Transverse colon (tissue), 4 donors: Measurements from ENCODE around the gene SOX5. TPM values are rescaled to one million over a fixed set of nuclear protein-coding genes. Genes with fewer than 3 reads are reported as not detected.

Experiments
- DNase-seq: peaks from one replicate; pipeline ENCODE4 v3.0.0-alpha.2; 2019
- H3K27ac ChIP-seq, 4 donors: fragments of 200-600 bp; sonication (generic); 2 replicates each; pipeline ENCODE4 v1.5.1; 2016 to 2018; ENCODE audit warnings: inconsistent platforms in 4 of 4
- H3K27me3 ChIP-seq: fragments of 200-600 bp; sonication (generic); 2 replicates; pipeline ENCODE4 v1.5.1; 2017; ENCODE audit warnings: inconsistent platforms
- H3K36me3 ChIP-seq, 4 donors: fragments of 200-600 bp; sonication (generic); 2 replicates each; pipeline ENCODE4 v1.5.1; 2017 to 2019; ENCODE audit warnings: inconsistent platforms in 4 of 4
- H3K4me1 ChIP-seq, 4 donors: fragments of 200-600 bp; sonication (generic); 2 replicates each; pipeline ENCODE4 v1.5.1; 2017 to 2020; ENCODE audit warnings: inconsistent platforms in 4 of 4
- H3K4me3 ChIP-seq, 4 donors: fragments of 200-600 bp; sonication (generic); 1 replicate in 1 of 4; 2 replicates in 3 of 4; pipeline versions ENCODE4 v1.5.1 to v1.6.1; 2017 to 2019; ENCODE audit warnings: inconsistent platforms in 4 of 4
- H3K9me3 ChIP-seq, 2 donors: fragments of 200-600 bp; sonication (generic); 2 replicates each; pipeline ENCODE4 v1.5.1; 2017 to 2019; ENCODE audit warnings: inconsistent platforms in 2 of 2
- EP300 ChIP-seq: sonication (generic); formaldehyde crosslinking; IDR thresholded peaks from one replicate; pipeline ENCODE4 v1.6.1; 2017; ENCODE audit warnings: antibody characterized with exemption, low read depth
- POLR2A ChIP-seq: fragments of 450-650 bp; IDR thresholded peaks from one replicate; pipeline ENCODE4 v1.6.1; 2016; ENCODE audit warnings: antibody characterized with exemption, mild to moderate bottlenecking, moderate library complexity
- POLR2AphosphoS5 ChIP-seq, 3 donors: sonication (generic); formaldehyde crosslinking; IDR thresholded peaks; one replicate each; pipeline ENCODE4 v1.6.1; 2016; ENCODE audit warnings: antibody characterized with exemption in 3 of 3
- WGBS, 2 donors: methylation state at CpG; one replicate each; pipeline ENCODE4 v1.1.5; 2018; ENCODE audit warnings: low coverage in 1 of 2; 5-methylcytosine and 5-hydroxymethylcytosine counted together
- in situ Hi-C, 4 donors: fragments of 200-750 bp; cut with MboI; loops; one replicate each; pipeline versions ENCODE4 v1.15.0 to v1.15.1; 2017; ENCODE audit warnings: low sequenced_read_pairs in 3 of 4, low pct_ligation_motif_present in 1 of 4, low pct_unique_long_range_greater_than_20kb in 1 of 4
- intact Hi-C: fragments of 100-400 bp; cut with DNase I; formaldehyde crosslinking; loops from one replicate; pipeline ENCODE4 v1.15.1; 2023; ENCODE audit warnings: low total_unique reads
- total RNA-seq, 4 donors: library from RNA; depleted of rRNA; stranded (reverse); fragments of >200 nt; gene quantifications; one replicate each; pipeline ENCODE4 v1.1.0, GENCODE V29; 2016
- TF ChIP-seq, protein P1 (sequence below), 5 experiments: fragments of 200-600 bp in 3 of 5; fragments of 450-650 bp in 2 of 5; sonication (generic) in 3 of 5; IDR thresholded peaks; 1 replicate in 2 of 5; 2 replicates in 3 of 5; pipeline ENCODE4 v1.5.1; 2016 to 2017; ENCODE audit warnings: antibody characterized with exemption in 5 of 5, inconsistent platforms in 3 of 5, mild to moderate bottlenecking in 2 of 5, moderate library complexity in 1 of 5

The SOX5 gene
- total RNA-seq, 4 donors from 2014 or later, result 1.00 to 9.8 (median 3.2) TPM

DNA sequence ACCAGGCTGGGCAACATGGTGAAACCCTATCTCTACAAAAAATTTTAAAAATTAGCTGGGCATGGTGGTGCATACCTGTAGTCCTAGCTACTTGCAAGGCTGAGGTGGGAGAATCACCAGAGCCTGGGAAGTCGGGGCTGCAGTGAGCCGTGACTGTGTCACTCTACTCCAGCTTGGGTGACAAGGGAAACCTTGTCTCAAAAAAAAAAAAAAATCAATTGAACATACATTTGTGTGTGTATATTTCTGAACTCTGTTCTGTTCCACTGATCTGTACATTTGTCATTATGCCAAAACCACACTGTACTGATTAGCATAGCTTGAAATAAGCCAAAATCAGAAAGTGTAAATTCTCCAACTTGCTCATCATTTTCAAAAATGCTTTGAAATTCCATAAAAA is 254.6 kb downstream of the SOX5 start:
- no peaks in the 10 kb centered on the region for H3K9me3 ChIP-seq
- TF ChIP-seq POLR2AphosphoS5 (IDR thresholded peaks at IDR 0.05), result no peak
- TF ChIP-seq EP300, result no peak
- TF ChIP-seq, protein P1, sequence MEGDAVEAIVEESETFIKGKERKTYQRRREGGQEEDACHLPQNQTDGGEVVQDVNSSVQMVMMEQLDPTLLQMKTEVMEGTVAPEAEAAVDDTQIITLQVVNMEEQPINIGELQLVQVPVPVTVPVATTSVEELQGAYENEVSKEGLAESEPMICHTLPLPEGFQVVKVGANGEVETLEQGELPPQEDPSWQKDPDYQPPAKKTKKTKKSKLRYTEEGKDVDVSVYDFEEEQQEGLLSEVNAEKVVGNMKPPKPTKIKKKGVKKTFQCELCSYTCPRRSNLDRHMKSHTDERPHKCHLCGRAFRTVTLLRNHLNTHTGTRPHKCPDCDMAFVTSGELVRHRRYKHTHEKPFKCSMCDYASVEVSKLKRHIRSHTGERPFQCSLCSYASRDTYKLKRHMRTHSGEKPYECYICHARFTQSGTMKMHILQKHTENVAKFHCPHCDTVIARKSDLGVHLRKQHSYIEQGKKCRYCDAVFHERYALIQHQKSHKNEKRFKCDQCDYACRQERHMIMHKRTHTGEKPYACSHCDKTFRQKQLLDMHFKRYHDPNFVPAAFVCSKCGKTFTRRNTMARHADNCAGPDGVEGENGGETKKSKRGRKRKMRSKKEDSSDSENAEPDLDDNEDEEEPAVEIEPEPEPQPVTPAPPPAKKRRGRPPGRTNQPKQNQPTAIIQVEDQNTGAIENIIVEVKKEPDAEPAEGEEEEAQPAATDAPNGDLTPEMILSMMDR (IDR thresholded peaks at IDR 0.05), result no peak
- TF ChIP-seq POLR2A, result no peak
- in situ Hi-C loops, result no loop called here
- H3K4me1 ChIP-seq, result no peaks in the 10 kb centered on the region
- 95% methylated on average over 2 of the region's 2 CpGs; no CpG with 5 or more reads in 1 of the 2 donors for WGBS, 2 donors
- no peak for DNase-seq
- H3K27me3 ChIP-seq, result no peaks in the 10 kb centered on the region
- no peak overlapping the region for H3K27ac ChIP-seq
- no peak overlapping the region for H3K4me3 ChIP-seq
- intact Hi-C loops, result no loop called here
- H3K36me3 ChIP-seq, result no peaks in the 10 kb centered on the region

DNA sequence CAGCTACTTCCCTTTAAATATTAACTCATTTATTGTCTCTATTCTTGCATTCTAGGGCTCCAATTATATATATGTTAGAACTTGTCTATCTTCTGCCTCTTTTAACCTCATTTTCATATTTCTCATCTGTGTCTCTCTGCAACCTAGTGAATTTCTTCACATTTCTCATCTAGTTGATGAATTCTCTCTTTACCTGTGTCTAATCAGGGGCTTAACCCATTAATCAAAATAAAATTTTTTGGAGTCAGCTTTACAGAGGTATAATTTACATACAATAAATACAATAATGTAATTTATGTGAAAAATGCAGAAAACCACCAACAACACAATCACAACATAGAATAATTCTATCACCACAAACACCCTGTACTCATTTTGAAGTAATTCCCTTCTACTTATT is 255.2 kb downstream of the SOX5 start:
- no peak overlapping the region for H3K4me3 ChIP-seq
- in situ Hi-C loops (no loop called here), intact Hi-C loops (no loop called here)
- TF ChIP-seq, protein P1 (IDR thresholded peaks at IDR 0.05), result no peak
- TF ChIP-seq POLR2A (no peak), POLR2AphosphoS5 (IDR thresholded peaks at IDR 0.05) (no peak), EP300 (no peak)
- no peak for DNase-seq
- H3K27ac ChIP-seq, result no peak overlapping the region
- H3K36me3 ChIP-seq, result no peaks in the 10 kb centered on the region
- H3K9me3 ChIP-seq, result no peaks in the 10 kb centered on the region
- H3K27me3 ChIP-seq, result no peaks in the 10 kb centered on the region
- H3K4me1 ChIP-seq, result no peaks in the 10 kb centered on the region

DNA sequence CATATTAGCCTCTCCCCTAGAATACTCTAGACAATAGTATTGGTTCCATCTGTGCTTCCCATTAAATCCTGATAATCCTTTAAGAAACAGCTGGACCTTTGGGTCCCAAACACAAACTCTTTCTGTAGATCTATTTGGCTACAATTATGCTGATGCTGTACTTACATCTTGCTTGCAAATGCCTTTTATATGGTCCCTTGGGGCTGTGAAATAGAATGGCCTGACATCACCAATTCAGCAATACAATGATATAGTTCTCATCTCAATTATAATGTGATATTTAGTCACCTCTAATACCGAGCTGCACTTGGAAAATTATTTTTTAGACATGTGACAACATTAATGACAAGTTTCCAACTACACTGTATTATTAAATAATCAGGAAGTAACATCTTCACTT is 261.5 kb downstream of the SOX5 start:
- 67 to 81% methylated on average over 1 of the region's 1 CpG for WGBS, 2 donors
- in situ Hi-C loops, result no loop called here

DNA sequence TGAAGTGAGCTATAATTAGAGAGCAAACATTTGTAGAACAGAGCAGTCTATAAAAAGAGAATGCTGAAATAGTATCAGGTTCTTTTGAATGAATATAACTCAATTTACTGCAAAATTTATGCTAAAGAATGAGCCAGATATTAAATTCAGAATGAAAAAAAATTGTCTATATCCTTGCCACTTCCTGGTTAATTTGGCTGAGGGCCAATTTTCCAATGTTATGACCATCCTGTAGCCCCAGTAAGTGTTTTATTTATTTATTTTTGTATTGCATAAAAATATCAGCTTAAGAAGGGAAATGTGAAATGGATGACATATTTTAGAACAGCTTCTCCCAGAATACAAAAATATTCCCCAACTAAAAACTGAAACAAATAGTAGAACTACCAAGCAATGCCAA is 263.4 kb downstream of the SOX5 start:
- Histone ChIP-seq H3K4me1 (no peaks in the 10 kb centered on the region), H3K36me3 (no peaks in the 10 kb centered on the region), H3K27ac (no peak overlapping the region), H3K4me3 (no peak overlapping the region), H3K9me3 (no peaks in the 10 kb centered on the region), H3K27me3 (no peaks in the 10 kb centered on the region)
- intact Hi-C loops, result no loop called here
- no peak for DNase-seq
- no peak for TF ChIP-seq POLR2A
- TF ChIP-seq, protein P1 (IDR thresholded peaks at IDR 0.05), result no peak
- in situ Hi-C loops, result no loop called here

More for the DNA sequence above, 261.5 kb downstream of the SOX5 start:
- Histone ChIP-seq H3K27ac (no peak overlapping the region), H3K36me3 (no peaks in the 10 kb centered on the region), H3K27me3 (no peaks in the 10 kb centered on the region), H3K4me1 (no peaks in the 10 kb centered on the region), H3K9me3 (no peaks in the 10 kb centered on the region), H3K4me3 (no peak overlapping the region)
- no peak for DNase-seq
- TF ChIP-seq POLR2A, result no peak
- no peak for TF ChIP-seq POLR2AphosphoS5 (IDR thresholded peaks at IDR 0.05)
- TF ChIP-seq EP300, result no peak
- intact Hi-C loops, result no loop called here

DNA sequence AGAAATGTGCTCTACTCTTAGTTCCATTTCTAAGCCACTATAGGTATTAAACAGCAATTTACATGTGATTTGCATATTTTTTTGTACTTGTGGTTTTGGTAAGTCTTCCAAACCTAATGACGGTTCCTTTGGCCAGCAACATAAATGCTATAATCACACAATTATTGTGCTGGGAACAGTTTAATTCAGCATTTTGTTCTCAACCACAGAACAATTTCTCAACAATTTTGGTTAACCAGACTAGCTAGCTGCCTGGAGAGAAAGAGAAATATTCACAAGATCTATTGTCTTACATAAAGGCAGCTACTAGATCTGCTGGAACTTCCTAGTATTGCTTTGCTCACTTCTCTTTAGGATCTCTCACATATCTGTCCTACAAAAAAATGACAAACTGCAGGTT is 265.3 kb downstream of the SOX5 start:
- Histone ChIP-seq H3K9me3 (no peaks in the 10 kb centered on the region), H3K36me3 (no peaks in the 10 kb centered on the region), H3K27me3 (no peaks in the 10 kb centered on the region), H3K27ac (no peak overlapping the region), H3K4me1 (no peaks in the 10 kb centered on the region), H3K4me3 (no peak overlapping the region)
- in situ Hi-C loops, result no loop called here
- intact Hi-C loops, result no loop called here
- TF ChIP-seq POLR2AphosphoS5 (IDR thresholded peaks at IDR 0.05), result no peak
- no peak for TF ChIP-seq POLR2A
- no peak for TF ChIP-seq EP300
- TF ChIP-seq, protein P1 (IDR thresholded peaks at IDR 0.05), result no peak
- DNase-seq, result no peak
- 62 to 91% methylated on average over 1 of the region's 1 CpG for WGBS, 2 donors
